HG03135 (cell line): ENCODE measurements around the gene IQCK.
"Not testable (repeated sequence)": the region's sequence is repeated elsewhere in the genome, so short reads cannot be mapped to it uniquely, and the experiment has no call there.

Experiments used
- ATAC-seq: cut with Tn5 transposase; IDR thresholded peaks from one replicate; pipeline ENCODE4 v1.9.1; 2021; ENCODE audit warnings: mild to moderate bottlenecking, moderate library complexity; ENCODE audit not compliant: unreplicated experiment

IQCK gene

GRCh38 chr16:19785081-19785480 lies 67.0 kb downstream of the IQCK start:
- no peak for ATAC-seq

- no peak for ATAC-seq
Observed at GRCh38 chr16:19785512-19786130, 67.5 kb downstream of the IQCK start.

DNA sequence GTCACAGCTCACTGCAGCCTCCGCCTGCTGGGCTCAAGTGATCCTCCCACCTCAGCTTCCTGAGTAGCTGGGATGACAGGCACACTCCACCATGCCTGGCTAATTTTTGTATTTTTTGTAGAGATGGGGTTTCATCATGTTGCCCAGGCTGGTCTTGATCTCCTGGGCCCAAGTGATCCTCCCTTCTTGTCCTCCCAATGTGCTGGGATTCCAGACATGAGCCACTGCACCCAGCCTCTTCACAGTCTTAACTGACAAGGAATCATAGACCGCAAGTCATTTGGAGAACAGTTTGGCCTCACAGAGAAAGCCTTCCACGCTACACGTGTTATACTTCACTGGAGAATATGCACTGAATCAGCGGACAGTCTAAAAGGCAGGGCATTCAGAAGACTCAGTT lies 83.3 kb downstream of the IQCK start:
- not testable (repeated sequence) for ATAC-seq

- not testable (repeated sequence) for ATAC-seq
Observed at GRCh38 chr16:19801824-19802223, 83.8 kb downstream of the IQCK start.

- ATAC-seq: no peak
Observed at GRCh38 chr16:19802612-19803011, 84.5 kb downstream of the IQCK start.

DNA sequence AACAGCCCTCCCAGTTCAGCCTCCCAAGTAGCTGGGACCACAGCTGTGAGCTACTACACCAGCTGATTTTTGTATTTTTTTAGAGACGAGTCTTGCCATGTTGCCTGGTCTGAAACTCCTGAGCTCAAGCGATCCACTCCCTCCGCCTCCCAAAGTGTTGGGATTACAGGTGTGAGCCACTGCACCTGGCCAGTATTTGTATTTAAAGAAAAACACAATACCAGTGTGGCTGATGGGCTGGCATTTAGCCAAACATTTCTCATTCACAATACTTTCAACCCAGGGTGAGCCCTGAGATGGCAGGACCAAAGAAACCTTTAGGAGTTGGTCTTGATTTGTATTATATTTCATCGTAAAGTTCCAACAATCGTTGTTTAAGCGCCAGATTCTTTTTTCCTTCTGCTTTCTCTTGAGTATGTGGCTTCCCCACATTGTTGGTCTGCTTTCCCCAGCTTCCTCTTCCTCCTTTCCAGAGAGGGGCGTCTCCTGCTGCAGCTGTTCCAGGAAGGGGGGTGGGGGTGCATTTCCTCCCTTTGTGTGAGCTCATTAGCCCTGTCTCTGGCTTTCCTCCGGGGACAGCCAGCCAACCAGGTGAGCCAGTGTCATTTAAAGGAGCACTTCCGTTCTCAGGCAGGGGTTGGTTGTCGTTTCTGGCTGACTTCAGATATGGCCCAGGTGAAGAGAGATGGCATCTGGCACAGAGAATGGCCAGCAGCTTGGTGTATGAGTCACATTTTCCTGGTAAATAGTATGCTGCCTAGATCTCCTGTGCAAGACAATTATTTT lies 86.7 kb downstream of the IQCK start:
- ATAC-seq: no peak

DNA sequence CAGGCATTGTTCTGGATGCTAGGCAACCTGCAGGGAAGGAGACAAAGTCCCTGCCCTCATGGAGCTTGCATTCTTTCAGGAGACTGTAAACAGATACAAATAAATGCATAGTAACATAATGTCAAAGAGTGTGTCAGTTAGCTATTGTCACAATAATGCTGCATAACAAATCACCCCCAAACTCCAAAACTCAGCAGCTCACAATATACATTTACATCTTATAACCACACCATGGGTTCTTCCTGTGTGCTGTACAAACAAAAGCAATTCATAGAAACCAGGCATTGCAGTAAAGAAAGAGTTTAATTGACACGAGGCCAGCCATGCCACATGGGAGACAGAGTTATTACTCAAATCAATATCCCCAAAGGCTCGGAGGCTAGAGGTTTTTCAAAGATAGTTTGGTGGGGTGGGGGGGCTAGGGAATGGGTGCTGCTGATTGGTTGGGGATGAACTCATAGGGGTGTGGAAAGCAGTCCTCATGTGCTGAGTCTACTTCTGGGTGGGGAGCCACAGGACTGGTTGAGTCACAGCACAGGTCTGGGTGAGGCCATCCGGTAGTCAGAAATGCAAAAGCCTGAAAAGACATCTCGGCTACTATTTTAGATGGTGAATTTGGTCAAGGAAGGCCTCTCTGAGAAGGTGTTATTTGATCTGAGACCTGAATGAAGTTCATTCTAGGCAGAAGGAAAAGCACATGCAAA lies 87.5 kb downstream of the IQCK start:
- ATAC-seq: no peak

DNA sequence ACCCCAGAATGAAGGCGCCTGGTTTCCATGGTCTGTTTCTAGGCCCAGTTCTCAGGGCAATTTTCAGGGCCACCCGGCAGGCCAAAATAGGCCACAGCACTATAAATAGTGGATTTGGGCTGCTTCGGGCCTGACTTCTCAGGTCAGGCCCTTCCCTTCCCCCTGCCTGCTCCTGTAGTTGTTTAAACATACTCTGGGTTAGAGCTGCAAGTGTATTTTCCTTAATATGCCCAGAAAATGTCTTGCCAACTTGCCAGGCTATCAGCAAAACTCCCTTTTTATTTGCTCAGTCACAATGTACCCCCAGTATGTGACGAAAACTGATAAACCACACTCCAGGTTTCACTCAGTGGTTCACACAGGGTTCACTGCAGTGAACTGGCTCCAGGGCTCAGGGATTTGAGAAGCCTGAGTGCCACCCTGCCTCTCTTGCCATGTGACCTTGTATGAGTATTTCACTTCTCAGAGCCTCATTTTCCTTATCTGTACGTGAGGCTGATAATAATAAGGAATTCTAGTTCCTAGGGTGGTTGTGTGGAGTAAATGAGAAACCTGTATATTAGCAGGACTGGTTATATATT lies 90.1 kb downstream of the IQCK start:
- peak; percentile 67 for ATAC-seq

DNA sequence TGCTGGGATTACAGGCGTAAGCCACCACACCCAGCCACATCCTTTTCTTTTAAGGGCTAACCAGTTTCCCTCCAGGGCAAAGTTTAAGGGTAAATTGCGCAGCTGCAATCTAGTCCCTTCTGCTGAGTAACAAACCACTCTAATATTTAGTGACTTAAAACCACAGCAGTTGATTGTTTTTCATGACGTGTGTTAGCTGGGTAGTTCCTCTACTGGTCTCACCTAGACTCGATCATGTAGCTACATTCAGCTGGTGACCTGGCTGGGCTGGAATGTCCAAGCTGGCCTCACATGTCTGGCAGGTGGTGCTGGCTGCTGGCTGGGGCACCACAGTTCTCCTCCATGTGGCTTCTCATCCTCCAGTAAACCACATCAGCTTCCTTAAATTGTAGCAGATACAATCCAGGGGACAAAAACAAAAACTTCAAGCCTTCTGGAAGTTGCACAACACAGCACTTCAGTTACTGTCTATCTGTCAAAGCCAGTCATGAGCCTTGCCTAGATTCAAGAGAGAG lies 91.1 kb downstream of the IQCK start:
- no peak for ATAC-seq

- no peak for ATAC-seq
Observed at GRCh38 chr16:19809693-19810092, 91.6 kb downstream of the IQCK start.

- no peak for ATAC-seq
Observed at GRCh38 chr16:19810817-19811731, 93.0 kb downstream of the IQCK start.

DNA sequence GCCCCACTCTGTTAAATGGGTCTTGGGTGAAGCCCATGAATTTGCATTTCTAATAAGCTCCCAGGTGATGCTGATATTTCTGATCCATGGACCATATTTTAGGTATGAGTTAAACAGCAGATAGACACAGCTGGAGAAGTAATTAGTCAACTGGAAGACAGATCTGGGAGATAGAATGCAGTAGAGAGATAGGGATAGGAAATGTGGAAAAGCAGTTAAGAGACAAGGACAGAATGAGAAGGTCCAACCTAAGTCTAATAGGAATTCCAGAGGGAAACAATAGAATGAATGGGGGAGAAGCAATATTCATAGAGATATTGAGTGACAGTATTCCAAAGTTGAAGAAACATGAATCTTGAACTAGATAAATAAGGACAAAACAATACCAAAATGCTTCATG lies 94.9 kb downstream of the IQCK start:
- no peak for ATAC-seq

DNA sequence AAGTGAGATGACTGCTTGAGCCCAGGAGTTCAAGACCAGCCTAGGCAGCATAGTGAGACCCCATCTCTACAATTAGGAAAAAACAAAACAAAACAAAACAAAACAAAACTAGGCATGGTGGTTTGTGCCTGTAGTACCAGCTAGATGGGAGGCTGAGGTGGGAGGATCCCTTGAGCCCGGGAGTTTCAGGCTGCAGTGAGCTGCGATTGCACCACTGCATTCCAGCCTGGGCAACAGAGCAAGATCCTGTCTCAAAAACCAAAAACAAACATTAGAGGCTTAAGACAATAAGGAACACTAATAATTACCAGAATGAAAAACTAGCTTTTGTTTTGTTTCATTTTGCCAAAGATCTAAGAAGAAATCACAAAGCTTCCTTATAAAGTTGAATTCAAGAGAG lies 97.3 kb downstream of the IQCK start:
- no peak for ATAC-seq

- ATAC-seq: no peak
Observed at GRCh38 chr16:19817122-19817521, 99.1 kb downstream of the IQCK start.

DNA sequence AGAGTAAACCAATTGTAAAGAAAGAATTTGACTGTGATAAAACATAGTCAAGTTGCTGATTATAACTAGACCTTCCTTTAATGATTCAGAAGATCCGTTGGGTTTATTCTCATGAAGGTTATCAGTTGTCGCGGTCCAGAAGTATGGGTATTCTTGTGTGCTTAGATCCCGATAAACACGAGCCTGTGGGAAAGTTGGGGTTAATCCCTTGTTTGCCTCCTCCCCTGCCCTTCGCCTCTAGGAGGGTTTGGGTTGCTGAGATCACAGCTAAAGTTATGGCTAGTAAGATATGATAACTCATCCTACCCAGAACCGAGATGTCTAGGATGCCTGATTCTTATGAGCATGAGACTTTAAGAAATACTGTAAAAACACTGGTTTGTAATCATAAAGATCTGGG lies 99.8 kb downstream of the IQCK start:
- no peak for ATAC-seq

- no peak for ATAC-seq
Observed at GRCh38 chr16:19822533-19822932, 104.5 kb downstream of the IQCK start.

GRCh38 chr16:19823322-19823721 lies 105.3 kb downstream of the IQCK start:
- ATAC-seq: no peak

GRCh38 chr16:19824216-19824615 lies 106.1 kb downstream of the IQCK start:
- ATAC-seq: no peak

GRCh38 chr16:19829844-19830692 lies 112.0 kb downstream of the IQCK start:
- no peak for ATAC-seq
